Erythroblast (primary cell): Measurements from ENCODE around the gene PIK3R1.

Source experiments
- GATA1 ChIP-seq: IDR thresholded peaks from 2 replicates; pipeline ENCODE4 v1.6.1; 2011; ENCODE audit warnings: low read depth, mild to moderate bottlenecking, control low read depth, low read length, moderate library complexity
- POLR2A ChIP-seq: IDR thresholded peaks from 2 replicates; pipeline ENCODE4 v1.6.1; 2011; ENCODE audit warnings: mild to moderate bottlenecking, low read length

GRCh38 chr5:68192679-68193060 is 22.9 kb upstream of the PIK3R1 start:
- no peak for TF ChIP-seq POLR2A
- TF ChIP-seq GATA1: no peak
